Measurements from ENCODE around the gene OR13J1.
"Not testable (repeated sequence)": the region's sequence is repeated elsewhere in the genome, so short reads cannot be mapped to it uniquely, and the experiment has no call there.

The OR13J1 gene

DNA sequence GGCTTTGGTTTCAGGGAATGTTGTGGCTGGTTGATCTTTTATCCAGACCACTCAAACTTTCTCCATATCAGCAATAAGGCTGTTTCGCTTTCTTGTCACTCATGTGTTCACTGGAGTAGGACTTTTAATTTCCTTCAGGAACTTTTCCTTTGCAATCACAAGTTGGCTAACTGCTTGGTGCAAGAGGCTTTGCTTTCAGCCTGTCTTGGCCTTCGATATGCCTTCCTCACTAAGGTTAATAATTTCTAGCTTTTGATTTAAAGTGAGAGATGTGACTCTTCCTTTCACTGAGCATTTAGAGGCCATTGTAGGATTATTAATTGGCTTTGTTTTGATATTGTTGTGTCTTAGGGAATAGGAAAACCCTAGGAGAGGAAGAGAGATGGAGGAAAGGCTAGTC lies 28.8 kb upstream of the OR13J1 start:
- no peak for DNase-seq (ENCODE audit: low read depth)
- TF ChIP-seq, protein P1, sequence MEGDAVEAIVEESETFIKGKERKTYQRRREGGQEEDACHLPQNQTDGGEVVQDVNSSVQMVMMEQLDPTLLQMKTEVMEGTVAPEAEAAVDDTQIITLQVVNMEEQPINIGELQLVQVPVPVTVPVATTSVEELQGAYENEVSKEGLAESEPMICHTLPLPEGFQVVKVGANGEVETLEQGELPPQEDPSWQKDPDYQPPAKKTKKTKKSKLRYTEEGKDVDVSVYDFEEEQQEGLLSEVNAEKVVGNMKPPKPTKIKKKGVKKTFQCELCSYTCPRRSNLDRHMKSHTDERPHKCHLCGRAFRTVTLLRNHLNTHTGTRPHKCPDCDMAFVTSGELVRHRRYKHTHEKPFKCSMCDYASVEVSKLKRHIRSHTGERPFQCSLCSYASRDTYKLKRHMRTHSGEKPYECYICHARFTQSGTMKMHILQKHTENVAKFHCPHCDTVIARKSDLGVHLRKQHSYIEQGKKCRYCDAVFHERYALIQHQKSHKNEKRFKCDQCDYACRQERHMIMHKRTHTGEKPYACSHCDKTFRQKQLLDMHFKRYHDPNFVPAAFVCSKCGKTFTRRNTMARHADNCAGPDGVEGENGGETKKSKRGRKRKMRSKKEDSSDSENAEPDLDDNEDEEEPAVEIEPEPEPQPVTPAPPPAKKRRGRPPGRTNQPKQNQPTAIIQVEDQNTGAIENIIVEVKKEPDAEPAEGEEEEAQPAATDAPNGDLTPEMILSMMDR (conservative IDR thresholded peaks at IDR 0.05; ENCODE audit: low read length), result no peak
- H3K4me3 ChIP-seq (ENCODE audit: low read length), result no peak overlapping the region

DNA sequence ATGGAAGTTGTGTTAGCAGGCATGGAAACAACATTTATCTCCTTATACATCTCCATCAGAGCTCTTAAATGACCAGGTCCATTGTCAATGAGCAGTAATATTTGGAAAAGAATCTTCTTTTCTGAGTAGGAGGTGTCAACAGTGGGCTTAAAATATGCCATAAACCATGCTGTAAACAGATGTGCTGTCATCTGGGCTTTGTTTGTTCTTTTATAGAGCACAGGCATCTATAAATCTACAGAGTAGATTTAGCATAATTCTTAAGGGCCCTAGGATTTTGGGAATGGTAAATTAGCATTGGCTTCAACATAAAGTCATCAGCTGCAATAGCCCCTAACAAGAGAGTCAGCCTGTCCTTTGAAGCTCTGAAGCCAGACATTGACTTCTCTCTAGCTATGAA lies 28.1 kb upstream of the OR13J1 start:
- no peak for DNase-seq (ENCODE audit: low read depth)
- TF ChIP-seq, protein P1 (conservative IDR thresholded peaks at IDR 0.05; ENCODE audit: low read length), result no peak
- H3K4me3 ChIP-seq (ENCODE audit: low read length), result no peak overlapping the region

GRCh38 chr9:35897376-35898099 lies 27.3 kb upstream of the OR13J1 start:
- DNase-seq (ENCODE audit: low read depth); H3K4me3 ChIP-seq (ENCODE audit: low read length): not testable (repeated sequence)

- TF ChIP-seq, protein P1 (conservative IDR thresholded peaks at IDR 0.05; ENCODE audit: low read length), result no peak
- no peak overlapping the region for H3K4me3 ChIP-seq (ENCODE audit: low read length)
- no peak for DNase-seq (ENCODE audit: low read depth)
These were observed 26.4 kb upstream of the OR13J1 start for GRCh38 chr9:35896570-35896969.

GRCh38 chr9:35892051-35892450 lies 21.9 kb upstream of the OR13J1 start:
- H3K4me3 ChIP-seq (ENCODE audit: low read length), result no peak overlapping the region
- TF ChIP-seq, protein P1 (conservative IDR thresholded peaks at IDR 0.05; ENCODE audit: low read length), result no peak
- DNase-seq (ENCODE audit: low read depth), result no peak

DNA sequence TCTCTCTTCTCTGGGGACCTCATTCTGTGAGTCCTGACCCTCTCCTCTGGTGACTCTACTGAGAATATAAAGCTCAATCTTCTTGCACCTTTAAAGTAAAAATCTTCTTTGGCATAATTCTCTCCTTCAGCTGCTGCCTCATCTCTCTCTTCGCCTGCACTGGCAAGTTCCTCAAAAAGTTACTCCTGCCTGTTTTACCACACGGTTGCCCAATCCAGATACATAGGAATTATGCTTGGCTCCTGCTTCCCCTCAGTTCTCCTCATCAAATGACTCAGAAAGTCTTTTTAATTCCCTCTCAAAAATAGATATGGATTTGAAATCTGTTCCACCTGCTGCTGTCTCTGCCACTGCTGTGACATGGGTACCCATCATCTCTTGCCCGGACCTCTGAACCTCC lies 21.4 kb upstream of the OR13J1 start:
- TF ChIP-seq, protein P1 (conservative IDR thresholded peaks at IDR 0.05; ENCODE audit: low read length), result no peak
- H3K4me3 ChIP-seq (ENCODE audit: low read length), result no peak overlapping the region
- peak; percentile 36 for DNase-seq (ENCODE audit: low read depth)

GRCh38 chr9:35884908-35885307 lies 14.7 kb upstream of the OR13J1 start:
- DNase-seq (ENCODE audit: low read depth); H3K4me3 ChIP-seq (ENCODE audit: low read length): not testable (repeated sequence)

GRCh38 chr9:35882996-35883395 lies 12.8 kb upstream of the OR13J1 start:
- no peak overlapping the region for H3K4me3 ChIP-seq (ENCODE audit: low read length)
- peak; percentile 79 for DNase-seq (ENCODE audit: low read depth)
- TF ChIP-seq, protein P1 (conservative IDR thresholded peaks at IDR 0.05; ENCODE audit: low read length), result no peak

Data from AG10803 (cell line).